SJSA1 (cell line): Measurements from ENCODE around the gene MORC1. TPM values are rescaled to one million over a fixed set of nuclear protein-coding genes. Genes with fewer than 3 reads are reported as not detected.
A peak's percentile ranks its signal among the peaks of the same experiment; 100 is the strongest.

Source experiments
- DNase-seq, 2 experiments: peaks; one replicate each; pipeline ENCODE4 v3.0.0-alpha.2; 2015 to 2020; ENCODE audit warnings: low spot score in 2 of 2, low read depth in 1 of 2
- H3K27ac ChIP-seq: fragments of 250-450 bp; sonication (Bioruptor Pico); 2 replicates; pipeline ENCODE4 v1.5.1; 2020; ENCODE audit warnings: mild to moderate bottlenecking, moderate library complexity
- H3K27me3 ChIP-seq: fragments of 250-450 bp; sonication (Bioruptor Pico); replicated peaks from 2 replicates; pipeline ENCODE4 v1.5.1; 2020; ENCODE audit warnings: mild to moderate bottlenecking, moderate library complexity
- H3K36me3 ChIP-seq: fragments of 250-450 bp; sonication (Bioruptor Pico); 2 replicates; pipeline ENCODE4 v1.5.1; 2020; ENCODE audit warnings: mild to moderate bottlenecking
- H3K4me1 ChIP-seq: fragments of 250-450 bp; sonication (Bioruptor Pico); replicated peaks from 2 replicates; pipeline ENCODE4 v1.6.1; 2021; ENCODE audit warnings: mild to moderate bottlenecking
- H3K4me3 ChIP-seq: fragments of 250-450 bp; sonication (Bioruptor Pico); 2 replicates; pipeline ENCODE4 v1.5.1; 2020; ENCODE audit warnings: mild to moderate bottlenecking
- H3K9me3 ChIP-seq: fragments of 250-450 bp; sonication (Bioruptor Pico); replicated peaks from 2 replicates; pipeline ENCODE4 v1.5.1; 2020; ENCODE audit warnings: mild to moderate bottlenecking
- total RNA-seq: library from RNA; depleted of rRNA; stranded (reverse); fragments of >200 nt; shearing (Covaris generic); gene quantifications from 2 replicates; pipeline ENCODE4 v1.2.3, GENCODE V29; 2014; rRNA removed

The MORC1 gene
- total RNA-seq, 1 experiment from 2014 or later, result not detected

DNA sequence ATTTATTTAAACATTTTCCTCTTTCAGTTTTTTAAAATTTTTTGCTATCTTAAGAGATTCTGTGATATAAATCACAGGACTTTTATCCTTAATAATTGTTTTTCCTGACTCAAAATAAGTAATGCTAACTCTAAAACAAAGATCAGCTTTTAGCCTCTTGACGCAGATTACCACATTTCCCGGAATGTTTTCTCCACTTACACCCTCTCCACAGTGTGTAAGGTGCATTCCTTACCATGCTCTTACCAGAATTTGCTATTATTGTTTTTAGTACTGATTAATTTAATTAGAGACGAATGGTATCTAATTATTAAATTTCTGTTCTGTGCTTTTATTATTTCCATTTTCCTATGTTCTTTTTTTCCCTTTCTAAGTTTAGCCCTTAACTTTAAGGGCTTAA, 199.1 kb downstream of the MORC1 start:
- Histone ChIP-seq H3K4me1 (no peaks in the 10 kb centered on the region), H3K27me3 (no peaks in the 10 kb centered on the region; the same call in 1 of the 2 replicates), H3K36me3 (no peaks in the 10 kb centered on the region), H3K27ac (no peak overlapping the region), H3K4me3 (no peak overlapping the region), H3K9me3 (no peaks in the 10 kb centered on the region)
- DNase-seq, result no peak

DNA sequence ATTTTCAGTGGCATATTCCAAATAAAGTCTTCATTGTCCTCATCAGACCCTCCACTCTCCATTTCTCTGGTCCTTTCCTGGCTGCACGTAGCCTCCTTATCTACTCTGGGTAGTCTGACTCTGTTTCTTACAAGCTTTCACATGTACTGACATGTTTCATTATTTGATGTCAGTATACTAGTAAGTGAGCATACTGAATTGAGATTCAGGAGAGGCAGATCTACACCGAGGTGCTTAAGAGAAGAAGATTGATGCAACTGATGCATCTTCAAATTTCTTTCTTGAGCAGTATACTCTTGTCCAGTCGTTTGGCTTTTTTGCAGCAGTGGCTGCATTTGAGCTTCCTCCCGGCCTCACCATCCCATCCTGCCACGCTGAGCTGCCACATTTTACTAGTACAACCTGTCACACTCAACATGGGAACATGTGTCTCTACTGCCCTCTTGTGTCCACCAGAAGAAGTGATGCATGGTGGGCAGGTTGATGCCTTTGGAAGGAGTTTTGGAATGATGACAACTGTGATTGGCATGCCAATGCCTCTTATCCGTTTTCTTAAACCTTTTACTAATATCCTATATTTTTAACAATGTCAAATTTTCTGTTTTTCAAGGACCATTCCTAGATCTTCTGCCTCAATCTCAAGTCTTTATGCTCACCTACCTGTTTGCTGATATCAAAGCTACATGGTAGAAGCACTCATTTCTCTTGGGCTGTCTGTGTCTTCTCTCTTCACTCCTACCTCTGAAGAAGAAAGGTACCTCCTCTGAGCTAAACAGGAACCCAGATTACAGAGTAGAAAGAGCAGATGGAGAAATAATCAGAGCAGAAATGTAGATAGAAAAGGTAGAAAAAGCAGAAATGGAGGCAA, 202.9 kb downstream of the MORC1 start:
- Histone ChIP-seq H3K27ac (no peak overlapping the region), H3K4me3 (no peak overlapping the region), H3K27me3 (no peaks in the 10 kb centered on the region; the same call in 1 of the 2 replicates), H3K9me3 (no peaks in the 10 kb centered on the region), H3K4me1 (no peaks in the 10 kb centered on the region), H3K36me3 (no peaks in the 10 kb centered on the region)
- peak in 1 of 2 experiments; percentile 25 for DNase-seq

DNA sequence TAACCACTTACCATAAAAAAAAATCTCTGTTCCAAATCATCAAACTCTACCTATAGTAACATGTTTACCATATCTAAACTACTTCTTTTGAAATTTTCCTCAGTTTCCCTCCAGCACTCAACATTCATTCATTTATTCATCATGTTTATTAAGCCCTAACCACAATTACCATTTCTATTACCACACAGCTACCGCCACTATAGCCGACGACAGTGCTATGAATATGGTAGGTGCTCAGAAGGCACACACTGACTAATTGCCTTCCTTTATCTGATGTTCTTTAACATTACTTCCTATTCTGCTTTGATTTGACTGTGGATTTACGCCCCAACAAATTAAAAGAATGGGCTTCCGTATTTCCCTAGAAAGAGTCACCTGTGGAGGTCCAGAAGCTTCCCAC, 208.1 kb downstream of the MORC1 start:
- H3K9me3 ChIP-seq, result no peaks in the 10 kb centered on the region
- no peaks in the 10 kb centered on the region; the same call in 1 of the 2 replicates for H3K27me3 ChIP-seq
- no peaks in the 10 kb centered on the region for H3K4me1 ChIP-seq
- no peak overlapping the region for H3K27ac ChIP-seq
- no peaks in the 10 kb centered on the region for H3K36me3 ChIP-seq
- H3K4me3 ChIP-seq, result no peak overlapping the region
- DNase-seq, result no peak

Other genes with a start within 250 kb of the MORC1 start
- not detected in 2 replicates for gene GUCA1C, start 164.3 kb downstream of the MORC1 start, total RNA-seq
- gene C3orf85, start 18.6 kb upstream of the MORC1 start, total RNA-seq, result not detected in 2 replicates
- gene DPPA2, start 198.4 kb upstream of the MORC1 start, total RNA-seq, result not detected in 2 replicates
- gene DPPA4, start 219.4 kb upstream of the MORC1 start, total RNA-seq, result not detected in 2 replicates